Endothelial cell of umbilical vein (primary cell): ENCODE results near the gene AFF1. TPM values are rescaled to one million over a fixed set of nuclear protein-coding genes. Genes with fewer than 3 reads are reported as not detected.
"Not testable (repeated sequence)": the region's sequence is repeated elsewhere in the genome, so short reads cannot be mapped to it uniquely, and the experiment has no call there.

Source experiments
- BruUV-seq: library from RNA; stranded (reverse); fragments of 400-500 nt; replicated peaks from 2 replicates; lab custom pipeline; 2021; lab: Mats Ljungman, UMichigan
- CTCF ChIA-PET: fragments of 300-600, 350-600 bp; sonication (Branson Sonifier 250); formaldehyde crosslinking; loops from one replicate; lab custom pipeline; 2021; ENCODE audit warnings: antibody characterized with exemption, inconsistent platforms; lab: Charles Lee
- POLR2A ChIA-PET: fragments of 300-600, 350-600 bp; sonication (Branson Sonifier 250); formaldehyde crosslinking; loops from one replicate; lab custom pipeline; 2021; ENCODE audit warnings: antibody characterized with exemption, inconsistent platforms; lab: Charles Lee
- DNase-seq: peaks from one replicate; pipeline ENCODE4 v3.0.0-alpha.2; 2011; ENCODE audit warnings: low read depth, low spot score
- FAIRE-seq: peaks from 2 replicates; lab custom pipeline; 2011; peaks lifted over from hg19 to GRCh38; lab: Jason Lieb, UNC
- H2AFZ ChIP-seq: 2 replicates; pipeline ENCODE4 v1.6.0; 2012; ENCODE audit warnings: low read depth, low read length, control low read depth, inconsistent platforms
- H3K27ac ChIP-seq: 2 replicates; pipeline ENCODE4 v1.5.1; 2011; ENCODE audit warnings: low read depth, mild to moderate bottlenecking, control low read depth, low read length, moderate library complexity; ENCODE audit not compliant: insufficient read depth
- H3K27me3 ChIP-seq, 2 experiments: 2 replicates each; pipeline versions ENCODE4 v1.6.0 to v1.6.1; 2011; ENCODE audit warnings: low read length in 2 of 2, mixed read lengths in 1 of 2; ENCODE audit not compliant: control insufficient read depth in 2 of 2, insufficient read depth in 2 of 2
- H3K36me3 ChIP-seq, 2 experiments: 2 replicates in 1 of 2; 3 replicates in 1 of 2; pipeline ENCODE4 v1.5.1; 2011; ENCODE audit warnings: low read length in 2 of 2, mild to moderate bottlenecking in 1 of 2, moderate library complexity in 1 of 2; ENCODE audit not compliant: control insufficient read depth in 2 of 2, insufficient read depth in 2 of 2; ENCODE audit errors: extremely low read depth in 1 of 2
- H3K4me1 ChIP-seq: 3 replicates; pipeline ENCODE4 v1.5.1; 2011; ENCODE audit warnings: mild to moderate bottlenecking, low read length; ENCODE audit not compliant: control insufficient read depth, insufficient read depth; ENCODE audit errors: extremely low read depth
- H3K4me2 ChIP-seq: 2 replicates; pipeline ENCODE4 v1.6.1; 2011; ENCODE audit warnings: low read length, control low read depth, mixed read lengths; ENCODE audit not compliant: insufficient read depth
- H3K4me3 ChIP-seq, 3 experiments: fragments of 200-600 bp in 1 of 3; sonication (generic), shearing (Covaris generic) in 1 of 3; replicated peaks in 1 of 3; 2 replicates each; pipeline ENCODE4 v1.5.1; 2011 to 2016; ENCODE audit warnings: control low read depth in 3 of 3, low read length in 3 of 3, mild to moderate bottlenecking in 2 of 3, inconsistent platforms in 1 of 3, low read depth in 1 of 3, moderate library complexity in 1 of 3; ENCODE audit not compliant: insufficient read depth in 1 of 3
- H3K79me2 ChIP-seq: 2 replicates; pipeline ENCODE4 v1.6.0; 2012; ENCODE audit warnings: low read length, inconsistent platforms; ENCODE audit not compliant: control insufficient read depth, insufficient read depth
- H3K9ac ChIP-seq: replicated peaks from 2 replicates; pipeline ENCODE3; 2011; ENCODE audit warnings: low read length, control low read depth; ENCODE audit not compliant: insufficient read depth; ENCODE audit errors: extremely low read depth
- H3K9me1 ChIP-seq: replicated peaks from 3 replicates; pipeline ENCODE4 v1.6.0; 2011; ENCODE audit warnings: mild to moderate bottlenecking, low read length; ENCODE audit not compliant: control insufficient read depth, insufficient read depth; ENCODE audit errors: extremely low read depth
- H3K9me3 ChIP-seq: replicated peaks from 2 replicates; pipeline ENCODE4 v1.5.1; 2012; ENCODE audit warnings: low read length, inconsistent platforms; ENCODE audit not compliant: control insufficient read depth, insufficient read depth
- H4K20me1 ChIP-seq: replicated peaks from 2 replicates; pipeline ENCODE3; 2011; ENCODE audit warnings: mild to moderate bottlenecking, low read length; ENCODE audit not compliant: control insufficient read depth, insufficient read depth; ENCODE audit errors: extremely low read depth
- EZH2 ChIP-seq: IDR thresholded peaks from 2 replicates; pipeline ENCODE4 v1.6.1; 2012; ENCODE audit warnings: borderline replicate concordance, low read depth, mild to moderate bottlenecking, moderate library complexity, low read length, inconsistent platforms; ENCODE audit not compliant: severe bottlenecking
- FOS ChIP-seq: IDR thresholded peaks from 2 replicates; pipeline ENCODE4 v1.6.1; 2011; ENCODE audit warnings: mild to moderate bottlenecking, low read length, moderate library complexity, borderline replicate concordance; ENCODE audit not compliant: insufficient read depth
- GATA2 ChIP-seq: IDR thresholded peaks from 2 replicates; pipeline ENCODE4 v1.7.0; 2011; ENCODE audit warnings: low read depth, mild to moderate bottlenecking, moderate library complexity, mixed read lengths, low read length; ENCODE audit not compliant: insufficient read length, insufficient read depth
- JUN ChIP-seq: IDR thresholded peaks from 2 replicates; pipeline ENCODE4 v1.6.1; 2011; ENCODE audit warnings: borderline replicate concordance, low read depth; ENCODE audit not compliant: insufficient read length, insufficient read depth
- MYC ChIP-seq: IDR thresholded peaks from one replicate; pipeline ENCODE4 v1.6.1; 2011; ENCODE audit warnings: mild to moderate bottlenecking, low read depth, low read length
- POLR2A ChIP-seq: IDR thresholded peaks from 2 replicates; pipeline ENCODE4 v1.6.1; 2012; ENCODE audit warnings: low read depth, mild to moderate bottlenecking, control low read depth, low read length
- POLR2AphosphoS5 ChIP-seq: IDR thresholded peaks from 2 replicates; pipeline ENCODE4 v1.6.1; 2012; ENCODE audit warnings: low read depth, mild to moderate bottlenecking, control low read depth, low read length, moderate library complexity; ENCODE audit not compliant: insufficient read depth
- dilution Hi-C: fragments of 300-500 bp; cut with MboI; formaldehyde crosslinking; loops from one replicate; pipeline ENCODE4 v1.15.0; 2019; ENCODE audit warnings: low sequenced_read_pairs; ENCODE audit not compliant: extremely low pct_ligation_motif_present
- intact Hi-C: fragments of 100-400 bp; cut with micrococcal nuclease; formaldehyde crosslinking; loops from one replicate; pipeline ENCODE4 v1.10.0; 2022
- polyA plus RNA-seq, 4 experiments: library from polyadenylated mRNA; depleted of rRNA in 3 of 4; stranded (reverse) in 3 of 4; unstranded in 1 of 4; fragments of >200 nt; gene quantifications; 2 replicates each; pipeline versions ENCODE4 v1.2.1 to v1.2.3, GENCODE V29; 2011 to 2012; ENCODE audit warnings: missing spikeins in 1 of 4
- total RNA-seq: library from RNA; stranded (reverse); gene quantifications from 2 replicates; pipeline ENCODE4 v1.2.3, GENCODE V29; 2021
- TF ChIP-seq, protein P1 (sequence below): IDR thresholded peaks from 2 replicates; pipeline ENCODE4 v1.6.1; 2011; ENCODE audit not compliant: insufficient read depth, insufficient read length

Gene AFF1
- total and polyA plus RNA-seq, 2 donors (not counting 3 experiments of a cell fraction or from before 2014, with no cell fraction given) = 26.2 to 106 TPM

DNA sequence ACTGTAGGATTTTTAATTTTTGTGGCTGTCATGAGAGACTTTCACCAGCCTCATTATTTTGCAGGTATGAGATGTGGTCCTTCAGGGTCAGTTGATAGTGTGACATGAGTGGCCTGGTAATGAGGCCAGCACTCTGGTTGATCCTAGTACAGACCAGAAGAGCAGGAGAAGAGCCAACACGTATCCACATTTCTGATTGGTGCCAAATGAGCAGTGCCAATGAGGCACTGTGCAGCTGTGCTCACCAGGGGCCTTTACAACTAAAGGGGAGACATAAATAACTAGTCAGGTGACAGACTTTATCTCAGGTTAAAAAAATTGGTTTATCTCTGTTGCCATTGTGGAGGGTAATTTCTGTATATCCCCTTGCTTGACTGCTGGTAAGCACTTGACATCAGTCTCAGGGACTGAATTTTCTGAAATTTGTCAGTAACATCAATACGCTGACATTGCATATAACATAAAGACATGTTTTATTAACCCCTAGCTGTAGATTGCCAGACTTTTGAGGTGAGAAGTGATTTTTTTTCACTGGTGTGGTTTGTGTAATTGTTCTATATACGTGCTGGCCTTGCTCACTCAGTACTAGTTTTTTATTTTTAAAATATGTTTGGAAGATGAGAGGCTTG is 101.2 kb downstream of the AFF1 start:
- POLR2A ChIA-PET = no interaction called here
- dilution Hi-C loops = no loop called here
- H3K79me2 ChIP-seq = peaks cover 85% of the 10 kb centered on the region

GRCh38 chr4:87036713-87037112 is 101.9 kb downstream of the AFF1 start:
- TF ChIP-seq POLR2AphosphoS5 = no peak
- no peak for TF ChIP-seq JUN
- TF ChIP-seq GATA2 = no peak
- TF ChIP-seq EZH2 = no peak
- no peaks in the 10 kb centered on the region for H3K36me3 ChIP-seq
- ChIA-PET CTCF (no interaction called here), POLR2A (no interaction called here)
- no peaks in the 10 kb centered on the region for H3K9me1 ChIP-seq
- BruUV-seq = no TSS peak
- no peaks in the 10 kb centered on the region for H4K20me1 ChIP-seq
- H3K9ac ChIP-seq = no peak overlapping the region
- dilution Hi-C loops (no loop called here), intact Hi-C loops (no loop called here)
- H3K9me3 ChIP-seq = no peaks in the 10 kb centered on the region
- no peak overlapping the region for H3K4me2 ChIP-seq
- H2AFZ ChIP-seq = no peak overlapping the region
- H3K4me3 ChIP-seq = no peak overlapping the region
- FAIRE-seq (no peak), DNase-seq (no peak)
- peaks cover 84% of the 10 kb centered on the region for H3K79me2 ChIP-seq
- peaks cover 57% of the 10 kb centered on the region for H3K4me1 ChIP-seq
- H3K27ac ChIP-seq = no peak overlapping the region
- H3K27me3 ChIP-seq = no peaks in the 10 kb centered on the region

More for the DNA sequence above, 101.2 kb downstream of the AFF1 start:
- no peaks in the 10 kb centered on the region for H3K27me3 ChIP-seq
- no peak overlapping the region for H3K4me2 ChIP-seq
- BruUV-seq = no TSS peak
- CTCF ChIA-PET = interaction anchor here (0.7 kb wide), 1 partner anchor 33 kb away, joined by 3 read pairs; no protein-coding TSS in a partner anchor
- H3K9ac ChIP-seq = no peak overlapping the region
- no peaks in the 10 kb centered on the region for H3K9me1 ChIP-seq
- FAIRE-seq (no peak), DNase-seq (no peak)
- no peak overlapping the region for H3K4me3 ChIP-seq
- H4K20me1 ChIP-seq = no peaks in the 10 kb centered on the region
- H3K27ac ChIP-seq = no peak overlapping the region
- no peaks in the 10 kb centered on the region for H3K36me3 ChIP-seq
- H3K4me1 ChIP-seq = peaks cover 61% of the 10 kb centered on the region
- H2AFZ ChIP-seq = no peak overlapping the region
- intact Hi-C loops = no loop called here
- H3K9me3 ChIP-seq = no peaks in the 10 kb centered on the region
- TF ChIP-seq EZH2 (no peak), POLR2A (no peak), FOS (no peak), JUN (no peak), MYC (no peak), GATA2 (no peak)
- TF ChIP-seq, protein P1, sequence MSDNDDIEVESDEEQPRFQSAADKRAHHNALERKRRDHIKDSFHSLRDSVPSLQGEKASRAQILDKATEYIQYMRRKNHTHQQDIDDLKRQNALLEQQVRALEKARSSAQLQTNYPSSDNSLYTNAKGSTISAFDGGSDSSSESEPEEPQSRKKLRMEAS = no peak

- H3K9me1 ChIP-seq, H3K9ac ChIP-seq, H3K27ac ChIP-seq, H3K9me3 ChIP-seq, H3K36me3 ChIP-seq, dilution Hi-C loops, CTCF ChIA-PET, BruUV-seq, FAIRE-seq, H3K27me3 ChIP-seq, POLR2A ChIA-PET, H2AFZ ChIP-seq, DNase-seq, H3K4me2 ChIP-seq, intact Hi-C loops, H3K4me3 ChIP-seq, H4K20me1 ChIP-seq: not testable (repeated sequence)
- Histone ChIP-seq H3K4me1 (peaks cover 52% of the 10 kb centered on the region), H3K79me2 (peaks cover 83% of the 10 kb centered on the region)
Observed at GRCh38 chr4:87037171-87037570, 102.4 kb downstream of the AFF1 start.
